Measurements from ENCODE around the gene ANKRD13D.

Gene ANKRD13D

DNA sequence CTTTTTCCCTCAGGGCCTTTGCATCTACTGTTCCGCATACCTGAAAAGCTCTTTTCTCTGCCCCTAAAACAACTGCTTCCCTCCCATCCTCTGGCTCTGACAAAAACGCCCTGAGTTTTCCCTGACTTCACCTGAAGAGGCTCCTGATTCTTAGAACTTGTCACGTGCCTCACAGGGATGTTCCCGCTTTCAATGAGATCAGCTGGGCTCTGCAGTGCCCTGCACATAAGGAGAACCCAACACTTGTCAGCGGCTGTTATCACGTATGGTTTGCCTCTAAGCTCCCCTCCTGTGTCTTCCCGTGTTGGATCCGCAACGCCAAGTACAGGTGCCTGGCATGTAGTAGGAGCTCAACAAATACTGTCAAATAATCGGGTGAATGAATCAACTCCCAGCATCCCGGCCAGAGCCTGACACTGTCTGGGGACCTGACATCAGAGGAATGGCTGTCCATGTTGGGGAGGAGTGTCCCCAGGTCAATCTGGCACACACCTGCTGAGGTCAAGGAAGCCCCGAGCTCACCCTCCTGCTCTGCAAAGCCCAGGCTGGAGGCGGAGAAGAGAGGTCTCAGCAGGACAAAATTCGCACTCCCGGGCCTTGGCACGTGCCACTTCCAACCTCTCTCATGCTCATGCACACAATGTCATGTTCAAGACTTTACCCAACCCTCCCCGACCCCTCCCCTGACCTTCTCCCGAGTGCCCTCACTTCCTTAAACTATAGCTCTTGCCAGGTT lies 27.0 kb upstream of the ANKRD13D start:
- FAIRE-seq: no peak

DNA sequence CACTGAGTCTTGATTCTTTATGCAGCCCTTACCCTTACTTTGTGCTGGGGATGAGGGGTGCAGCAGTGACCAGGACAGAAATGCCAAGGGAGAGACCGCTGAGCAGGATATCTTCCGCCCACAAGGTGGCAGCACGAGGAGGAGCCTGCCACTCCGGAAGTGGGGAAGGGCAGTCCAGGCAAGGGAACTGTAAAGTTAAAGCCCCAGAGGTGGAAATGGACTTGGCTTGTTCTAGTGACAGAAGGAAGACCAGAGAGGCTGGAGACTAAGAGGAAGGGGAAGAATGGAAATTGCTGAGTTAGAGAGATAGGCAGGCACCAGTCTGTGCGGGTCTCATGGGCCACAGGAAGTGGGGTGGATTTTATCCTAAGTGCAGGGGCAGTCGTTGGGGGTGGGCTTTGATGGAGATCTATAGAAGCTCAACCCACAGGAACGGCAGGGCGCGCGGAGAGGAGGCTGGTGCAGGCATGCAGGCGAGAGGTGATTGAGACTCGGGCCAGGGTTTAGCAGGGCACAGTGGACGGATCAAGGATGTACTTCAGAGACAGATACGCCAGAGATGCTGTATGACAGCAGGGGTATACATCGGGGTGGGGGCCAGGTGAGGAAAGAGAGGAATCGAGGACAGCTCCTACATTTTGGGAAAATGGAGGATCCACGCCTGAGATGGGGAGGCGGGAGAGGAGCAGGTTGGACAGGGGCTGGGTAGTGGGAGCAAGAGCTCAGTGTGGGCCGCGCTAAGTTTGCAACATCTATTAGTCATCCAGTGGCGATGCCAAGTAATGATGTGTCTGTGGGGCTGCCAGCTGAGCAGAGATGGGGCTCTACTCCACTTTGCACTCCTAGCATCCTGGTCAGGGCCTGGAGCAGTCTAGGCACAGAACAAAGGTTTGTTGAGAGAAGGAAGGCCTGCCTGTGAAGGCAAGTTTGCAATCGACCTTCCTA lies 26.1 kb upstream of the ANKRD13D start:
- FAIRE-seq: no peak

DNA sequence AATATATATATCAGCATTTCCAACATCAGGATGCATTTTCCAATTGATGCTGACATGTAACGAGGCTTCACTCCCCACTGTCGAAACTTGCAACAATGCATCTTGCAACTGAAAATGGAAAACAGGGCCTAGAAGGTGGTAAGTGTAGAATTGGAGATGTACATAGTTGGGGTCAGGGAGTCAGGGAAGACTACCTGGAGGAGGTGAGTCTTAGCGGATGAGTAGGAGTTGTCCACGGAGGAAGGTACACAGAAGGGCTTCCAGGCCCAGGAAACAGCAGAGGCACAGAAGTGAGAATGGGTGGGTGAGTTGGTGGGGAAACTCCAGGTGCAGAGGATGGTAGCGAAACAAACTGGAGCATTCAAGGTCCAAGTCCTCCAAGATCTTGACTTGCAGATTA lies 24.8 kb upstream of the ANKRD13D start:
- FAIRE-seq: no peak

DNA sequence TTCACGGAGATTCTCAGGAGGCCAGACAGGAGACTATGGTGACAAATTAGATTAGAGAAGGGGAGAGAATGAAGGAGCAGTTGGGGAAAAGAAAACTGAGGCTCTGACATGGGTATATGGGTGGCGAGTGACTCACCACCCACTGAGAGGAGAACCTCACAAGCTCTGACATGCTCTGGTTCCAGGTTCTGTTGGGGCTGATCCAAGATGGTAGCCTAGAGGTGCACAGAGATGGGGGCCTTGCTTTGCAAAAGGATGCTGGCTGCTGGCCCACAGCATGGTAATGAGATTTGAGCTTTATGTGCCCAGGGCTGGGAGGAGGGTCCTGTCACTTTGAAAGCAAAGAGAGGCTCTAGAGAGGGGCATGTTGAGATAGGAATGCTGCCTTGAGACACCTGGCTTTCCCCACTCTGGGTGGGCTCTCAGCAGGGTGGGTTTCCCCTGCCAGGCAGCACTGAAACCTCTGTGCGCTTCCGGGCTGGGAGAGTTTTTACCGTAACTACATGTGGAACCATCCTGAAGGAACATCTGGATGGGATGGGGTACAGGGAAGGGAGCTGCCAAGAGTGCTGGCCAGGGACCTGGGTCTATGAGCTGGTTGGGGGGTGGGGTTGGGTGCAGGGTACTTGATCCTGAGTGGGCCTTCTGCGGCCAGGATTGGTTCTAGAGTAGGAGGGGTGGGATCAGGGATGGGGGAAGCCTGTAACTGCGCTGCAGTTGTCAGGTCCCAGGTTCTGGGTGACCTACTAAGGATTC lies 24.0 kb upstream of the ANKRD13D start:
- FAIRE-seq: no peak

DNA sequence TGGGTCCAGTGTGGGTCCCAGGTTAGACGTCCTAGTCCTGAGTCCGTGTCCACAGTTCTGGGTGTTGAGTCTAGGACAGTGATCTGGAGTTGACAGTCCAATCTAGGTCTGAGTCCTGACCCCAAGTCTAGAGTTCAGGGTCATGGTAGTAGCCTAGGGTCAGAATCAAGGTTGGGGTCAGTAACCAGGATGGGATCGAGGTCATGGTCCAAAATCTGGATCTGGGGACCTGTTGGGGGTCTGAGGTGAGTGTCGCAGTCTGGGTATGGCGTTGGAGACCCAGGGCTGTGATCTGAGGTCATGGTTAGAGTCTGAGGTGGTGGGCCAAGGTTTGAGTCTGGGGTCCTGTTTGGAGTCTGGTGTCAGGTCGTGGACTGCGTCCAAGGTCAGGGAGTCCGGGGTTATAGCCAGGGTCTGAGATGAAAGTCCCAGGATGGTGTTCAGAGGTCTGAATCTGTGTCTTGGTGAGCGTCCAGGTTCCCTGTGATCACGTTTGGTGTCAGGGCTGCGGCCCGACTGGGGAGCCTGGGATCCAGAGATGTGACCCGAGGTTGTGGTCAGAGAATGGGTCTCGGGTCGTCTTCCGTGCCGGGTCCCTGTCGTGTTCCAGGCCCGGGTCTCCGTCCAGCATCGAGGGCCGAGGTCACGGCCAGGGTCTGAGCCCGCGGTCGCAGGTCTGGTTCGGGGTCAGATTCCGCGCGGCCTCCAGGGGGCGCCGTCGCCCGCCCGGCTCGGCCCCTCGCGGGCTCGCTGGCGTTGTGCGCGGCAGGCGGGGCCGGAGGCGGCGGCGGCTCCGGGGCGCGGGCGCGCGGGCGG lies 23.3 kb upstream of the ANKRD13D start:
- no peak for FAIRE-seq

DNA sequence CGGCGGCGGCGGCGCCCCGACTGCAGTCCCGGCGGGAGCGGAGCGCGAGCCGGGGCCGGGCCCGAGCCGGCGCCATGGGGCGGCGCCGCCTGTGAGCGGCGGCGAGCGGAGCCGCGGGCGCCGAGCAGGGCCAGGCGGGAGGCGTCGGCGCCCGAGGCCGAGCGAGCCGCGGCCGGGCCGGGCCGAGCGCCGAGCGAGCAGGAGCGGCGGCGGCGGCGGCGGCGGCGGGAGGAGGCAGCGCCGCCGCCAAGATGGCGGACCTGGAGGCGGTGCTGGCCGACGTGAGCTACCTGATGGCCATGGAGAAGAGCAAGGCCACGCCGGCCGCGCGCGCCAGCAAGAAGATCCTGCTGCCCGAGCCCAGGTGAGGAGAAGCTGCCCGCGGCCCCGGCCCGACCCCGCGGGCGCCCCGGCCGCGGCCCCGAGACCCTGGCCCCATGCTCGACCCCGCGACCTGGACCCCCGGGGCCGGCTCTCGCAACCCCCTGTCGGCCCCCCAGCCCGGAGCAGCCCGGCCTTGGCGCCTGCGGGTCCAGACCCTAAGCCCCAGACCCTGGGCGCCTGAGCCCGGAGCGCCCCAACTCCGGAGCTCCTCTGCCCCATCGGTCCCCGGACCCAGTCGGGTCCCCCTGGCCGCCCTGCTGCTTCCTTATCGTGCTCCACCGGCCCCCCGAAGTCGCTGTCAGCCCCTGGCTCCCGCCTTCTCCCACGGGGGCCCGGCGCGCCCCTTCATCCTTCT lies 22.5 kb upstream of the ANKRD13D start, which contains the start of gene GRK2:
TSS of gene GRK2 (plus strand) at position 25 of the 739 bp plus-strand sequence. CDS start at position 252, 227 bp downstream.
- no peak for FAIRE-seq

DNA sequence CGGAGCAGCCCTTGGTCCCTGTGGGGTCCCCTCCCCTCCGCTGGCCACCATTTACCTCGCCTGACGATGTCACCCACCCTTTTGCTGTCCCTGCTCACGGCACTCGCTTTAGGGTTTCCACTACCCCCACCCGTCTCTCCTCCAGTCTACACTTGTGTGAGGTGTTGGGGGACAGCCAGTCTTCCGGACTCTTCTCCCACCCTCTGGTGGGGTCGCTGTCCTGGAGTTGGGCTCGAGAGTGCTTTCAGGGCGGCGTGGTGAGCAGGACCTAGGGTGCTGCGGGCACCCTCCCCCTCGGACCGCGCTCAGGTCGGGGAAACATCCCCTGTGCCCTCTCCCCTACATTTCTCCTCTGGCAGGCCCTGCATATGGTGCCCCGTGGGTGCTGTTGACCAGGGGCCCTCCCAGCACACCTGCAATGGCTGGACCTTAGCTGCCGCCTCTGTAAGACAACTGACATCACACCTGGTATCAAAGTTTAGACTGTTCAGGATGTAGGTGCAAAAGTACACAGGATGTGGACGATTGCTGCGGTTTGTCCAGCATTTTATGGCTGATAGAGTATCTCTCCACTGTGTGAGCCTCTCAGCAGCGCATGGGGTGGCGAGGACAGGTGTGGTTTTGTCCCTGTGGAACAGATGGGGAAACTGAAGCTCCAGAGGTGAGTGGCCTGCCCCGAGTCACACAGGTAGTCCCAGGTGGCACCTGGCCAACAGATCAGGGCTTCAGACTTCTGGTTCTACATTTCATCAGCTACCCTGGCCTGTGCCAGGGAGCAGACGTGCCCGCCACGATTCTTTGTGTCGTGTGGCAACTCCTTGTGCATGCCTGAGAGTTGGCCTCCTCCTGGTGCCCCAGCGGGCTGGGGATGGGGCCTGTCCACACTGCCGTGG lies 21.7 kb upstream of the ANKRD13D start:
- FAIRE-seq: no peak

DNA sequence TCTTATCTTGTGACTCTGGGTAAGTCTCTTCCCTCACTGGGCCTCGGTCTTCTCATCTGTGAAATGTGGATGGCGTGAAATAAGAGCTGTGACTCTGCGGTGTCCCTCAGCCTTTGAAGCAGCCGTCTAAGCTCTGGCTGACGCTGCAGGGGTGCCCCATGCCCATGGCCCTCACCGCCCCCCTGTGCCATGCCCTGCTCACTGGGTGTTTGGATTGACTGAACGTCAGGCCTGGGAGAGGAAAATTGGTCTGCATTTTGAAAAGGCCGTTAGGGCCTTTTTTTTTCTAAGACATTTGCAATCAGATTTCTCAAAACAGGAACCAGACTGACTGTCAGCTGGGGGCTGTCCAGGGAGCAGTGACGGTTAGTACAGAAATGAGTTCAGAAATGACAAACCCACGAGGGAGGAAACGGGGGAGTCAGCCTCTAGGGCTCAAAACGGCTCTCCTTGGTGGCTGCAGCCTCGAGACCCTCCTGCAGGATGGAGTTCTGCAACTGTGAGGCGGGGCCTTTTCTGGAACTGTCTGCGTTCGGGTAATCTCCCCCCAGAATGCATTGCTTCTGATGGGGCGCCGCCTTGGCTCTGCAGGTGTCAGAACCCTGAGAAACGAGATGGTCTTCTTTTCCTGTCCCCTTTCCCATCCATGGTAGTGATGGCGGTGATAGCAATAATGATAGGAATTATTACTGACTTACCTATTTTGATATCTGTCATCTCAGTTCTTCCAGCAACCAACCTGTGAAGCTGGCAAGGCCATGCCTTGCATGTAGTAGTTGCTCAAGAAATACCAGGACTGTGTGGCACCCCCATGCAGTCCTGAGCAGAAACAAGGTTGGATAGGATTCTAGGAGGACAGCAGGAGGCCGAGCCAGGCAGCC lies 20.8 kb upstream of the ANKRD13D start:
- no peak for FAIRE-seq

DNA sequence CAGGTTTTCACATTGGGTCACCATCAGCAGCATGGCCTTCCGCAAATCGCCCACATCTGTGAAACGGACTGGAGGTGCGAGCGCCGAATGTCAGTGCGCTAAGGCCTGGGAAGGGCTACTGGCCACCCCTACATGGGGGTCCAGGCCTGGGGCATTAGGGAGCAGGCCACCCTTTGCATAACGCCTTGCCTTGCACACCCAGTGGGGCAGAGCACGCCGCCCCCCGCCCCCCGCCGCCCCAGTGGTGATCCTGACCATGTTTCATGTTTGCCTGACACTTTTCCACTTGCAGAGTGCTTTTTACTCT lies 20.2 kb upstream of the ANKRD13D start:
- FAIRE-seq: no peak

DNA sequence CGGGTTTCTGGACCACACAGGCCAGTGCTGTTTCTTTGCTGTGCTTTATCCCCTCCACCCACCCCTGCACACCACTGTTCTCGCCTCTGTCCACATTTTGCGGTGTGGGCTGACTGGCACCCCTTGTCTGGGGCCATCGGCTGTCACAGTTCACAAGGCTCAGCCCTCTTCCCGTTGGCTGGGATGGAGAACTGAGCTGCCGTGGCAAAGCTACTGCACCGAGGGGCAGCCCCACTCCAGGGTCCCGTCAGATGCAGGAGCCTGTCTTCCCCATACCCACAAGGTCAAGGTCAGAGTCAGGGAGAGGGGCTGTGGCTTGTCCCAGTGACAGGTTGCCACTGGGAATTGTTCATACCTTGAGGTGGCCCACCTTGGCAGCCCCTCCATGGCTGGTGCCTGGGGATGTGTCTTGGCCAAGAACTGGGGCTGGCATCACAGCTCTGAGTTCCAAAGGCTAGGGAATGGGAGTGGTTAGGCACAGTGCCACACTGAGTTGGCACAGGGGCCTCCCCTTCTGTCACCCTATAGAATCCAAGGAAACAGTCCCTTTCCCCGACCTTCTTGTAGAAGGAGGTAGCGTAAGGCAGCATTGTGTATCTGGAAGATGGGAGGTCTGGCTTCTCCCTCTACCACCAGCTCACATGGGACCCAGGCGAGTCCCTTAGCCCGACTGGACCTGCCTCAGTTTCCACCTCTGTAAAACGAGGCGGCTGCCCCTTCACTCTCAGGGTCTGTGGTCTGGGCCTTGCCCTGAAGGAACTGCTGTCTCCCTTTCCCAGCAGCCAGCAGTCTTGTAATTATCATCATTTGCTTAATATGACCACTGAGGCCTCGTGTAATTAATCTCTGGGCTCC lies 19.5 kb upstream of the ANKRD13D start:
- FAIRE-seq: no peak

DNA sequence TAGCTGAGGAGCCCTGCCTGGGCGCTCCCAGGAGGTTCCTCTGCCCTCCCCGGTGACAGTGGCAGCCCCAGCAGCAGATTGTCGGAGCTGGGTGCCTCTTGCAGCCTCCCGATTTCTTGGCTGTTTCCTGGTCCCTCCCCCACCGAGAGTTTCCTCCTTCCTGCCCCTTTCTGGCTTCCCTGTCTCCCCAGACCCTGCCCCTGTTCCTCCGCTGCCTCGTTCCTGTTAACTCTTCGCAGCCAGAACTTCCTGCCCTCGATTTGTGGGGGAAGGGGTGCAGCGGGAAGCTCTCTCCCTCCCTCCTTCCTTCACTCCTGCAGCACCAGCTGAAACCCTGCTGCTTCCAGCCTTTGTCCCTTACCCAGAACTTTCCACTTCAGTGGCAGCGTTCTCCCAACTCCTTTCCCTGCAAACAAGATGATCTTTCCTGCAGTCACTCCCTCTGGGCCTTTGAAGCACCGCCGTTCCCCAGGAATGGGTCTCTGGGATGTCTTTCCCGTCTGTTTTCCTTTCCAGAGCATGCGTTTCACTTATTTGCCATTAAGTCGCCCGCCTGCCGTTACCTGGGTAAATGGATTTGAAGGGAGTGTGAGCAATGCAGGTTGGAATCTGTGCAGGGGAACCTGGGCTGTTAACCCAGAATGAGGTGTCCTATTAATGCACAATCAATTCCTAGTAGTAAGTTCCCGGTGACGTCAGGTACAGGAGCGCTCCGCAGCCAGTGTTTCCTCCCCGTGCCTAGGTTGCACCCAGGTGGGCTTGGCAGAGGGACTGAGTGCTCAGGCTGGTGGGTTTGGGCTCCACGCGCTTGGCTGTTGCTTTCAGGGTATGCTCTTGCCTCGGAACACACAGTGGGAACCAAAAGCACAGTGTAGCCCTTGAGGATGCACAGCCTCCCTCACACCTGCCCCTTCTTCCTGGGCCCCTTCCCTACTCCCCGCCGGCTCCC lies 18.6 kb upstream of the ANKRD13D start:
- FAIRE-seq: no peak

DNA sequence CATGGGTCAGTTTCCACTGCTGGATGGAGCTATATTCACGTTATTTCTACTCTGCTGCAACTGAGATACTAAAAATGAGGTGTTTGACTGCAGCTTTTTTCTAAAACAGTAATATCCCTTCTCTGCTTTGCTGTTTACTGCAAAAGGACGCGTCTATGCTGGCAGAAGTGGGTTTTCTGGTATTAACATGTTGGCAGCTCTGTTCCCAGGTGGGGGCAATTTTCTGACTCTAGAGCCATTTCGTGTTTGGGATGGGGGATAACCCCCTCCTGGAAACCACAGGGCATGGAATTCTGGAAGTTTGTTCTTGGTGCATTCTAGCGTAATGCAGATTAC lies 17.9 kb upstream of the ANKRD13D start:
- no peak for FAIRE-seq

DNA sequence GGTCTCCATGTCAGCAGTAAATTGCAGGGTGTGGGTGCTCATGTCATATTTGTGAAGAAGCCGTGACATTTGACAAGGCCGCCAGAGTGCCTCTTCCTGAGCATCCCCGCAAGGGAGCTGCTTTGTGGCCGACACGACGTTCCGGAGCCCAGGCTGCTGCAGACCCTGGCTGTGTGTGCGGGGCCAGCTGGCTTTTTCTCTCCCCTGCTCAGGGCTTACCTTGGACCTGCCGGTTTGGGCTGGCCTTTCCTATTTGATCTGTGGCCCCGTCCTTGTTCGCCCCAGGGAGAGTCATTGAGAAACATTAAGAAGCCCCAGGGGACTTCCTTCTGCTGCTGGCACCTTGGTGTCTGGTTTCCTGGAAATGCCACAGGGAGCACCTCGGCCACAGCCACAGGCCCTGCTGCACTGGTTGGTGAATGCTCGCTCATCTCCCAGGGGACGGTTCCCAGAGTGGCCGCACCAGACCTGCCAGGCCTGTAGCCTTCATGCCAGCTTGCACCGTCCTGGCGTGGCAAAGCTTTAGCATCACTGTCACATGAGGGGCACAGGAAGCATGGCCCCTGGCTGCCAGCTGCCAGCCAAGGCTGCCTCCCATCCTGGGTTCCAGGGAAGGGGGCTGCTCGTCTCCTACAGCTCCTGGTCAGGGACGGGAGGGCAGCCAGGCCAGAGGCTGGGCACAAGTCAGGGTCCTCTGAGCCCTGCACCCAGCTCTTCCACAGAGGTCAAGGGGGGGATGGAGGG lies 17.4 kb upstream of the ANKRD13D start:
- no peak for FAIRE-seq

DNA sequence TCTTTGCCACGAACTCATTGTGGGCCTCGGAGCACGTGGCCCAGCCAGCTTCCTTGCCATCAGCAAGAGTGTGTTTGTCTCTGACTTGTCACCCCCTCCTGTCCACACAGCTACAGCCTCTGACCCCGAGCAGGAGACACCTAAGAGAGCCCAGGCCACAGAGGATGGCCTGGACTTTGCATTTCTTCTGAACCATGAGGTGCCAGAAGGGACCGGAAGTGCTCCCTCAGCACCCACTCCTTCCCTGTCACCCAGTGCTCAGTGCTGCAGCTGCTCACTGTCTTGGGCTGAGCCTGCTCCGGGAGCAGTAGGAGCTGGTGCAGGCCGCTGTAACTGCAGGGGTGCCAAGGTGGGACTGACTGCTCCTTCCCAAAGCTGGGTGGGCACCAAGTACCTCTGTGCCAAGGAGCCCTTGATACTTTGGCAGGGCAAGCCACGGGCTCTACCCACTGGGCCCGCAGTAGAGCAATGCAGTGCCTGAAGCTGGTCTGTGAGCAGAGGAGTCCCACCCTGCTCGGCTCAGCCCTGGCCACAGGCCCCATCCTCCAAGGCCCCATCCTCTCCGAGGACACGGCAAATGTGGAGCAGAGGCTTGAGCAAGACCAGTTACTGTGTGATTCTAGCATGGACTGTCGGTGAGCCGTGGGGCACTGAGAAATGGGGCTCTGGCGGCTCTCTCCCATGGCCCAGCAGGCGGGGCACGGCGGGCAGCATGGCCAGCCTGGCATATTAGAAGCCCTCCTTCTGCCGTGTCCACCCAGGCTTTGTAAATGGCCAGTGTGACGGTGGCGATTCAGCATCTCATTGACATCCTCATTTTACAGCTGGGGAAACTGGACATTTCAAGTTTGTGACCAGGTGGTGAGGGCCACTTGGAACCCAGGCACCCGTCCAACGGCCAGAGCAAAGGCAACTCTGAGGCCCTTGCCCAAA lies 16.5 kb upstream of the ANKRD13D start:
- no peak for FAIRE-seq

DNA sequence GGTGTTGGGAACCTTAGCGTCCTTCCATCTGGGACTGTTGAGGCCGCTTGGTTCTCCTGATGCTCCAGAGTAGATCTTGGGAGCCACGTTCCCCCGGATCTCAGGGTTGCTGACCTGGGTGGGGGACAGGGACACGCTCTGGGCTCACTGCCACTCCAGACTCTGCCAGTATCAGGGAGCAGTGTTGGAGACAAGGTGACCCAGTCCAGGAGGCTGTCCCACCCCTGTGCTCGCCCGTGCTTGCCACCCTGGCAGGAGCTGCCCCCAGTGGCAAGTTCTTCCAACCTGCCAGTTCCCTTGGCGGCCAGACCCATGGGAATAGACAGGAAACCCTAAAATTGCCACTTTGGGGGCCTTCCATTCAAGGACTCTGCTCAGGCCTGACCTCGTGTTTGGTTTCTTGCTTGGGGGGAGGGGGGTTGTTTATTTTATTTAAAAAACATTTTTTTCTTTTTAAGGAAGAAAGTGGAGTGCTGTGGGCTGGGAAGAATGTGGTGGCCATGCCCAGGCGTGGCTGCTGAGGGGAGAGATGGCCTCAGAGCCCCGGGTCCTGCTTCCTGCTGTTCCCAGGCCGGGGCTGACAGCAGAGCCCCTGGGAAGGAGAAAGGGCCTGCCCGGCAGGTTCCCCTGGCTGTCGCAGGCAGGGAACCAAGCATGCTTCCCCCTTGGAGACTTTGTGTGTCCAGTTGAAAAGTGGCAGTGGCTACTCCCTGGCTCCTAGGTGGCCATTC lies 15.7 kb upstream of the ANKRD13D start:
- no peak for FAIRE-seq
